HG02678 (cell line): ENCODE data around the gene AQP12A.
"Not testable (repeated sequence)": the region's sequence is repeated elsewhere in the genome, so short reads cannot be mapped to it uniquely, and the experiment has no call there.

ENCODE experiments used
- ATAC-seq: cut with Tn5 transposase; IDR thresholded peaks from one replicate; pipeline ENCODE4 v1.9.1; 2021; ENCODE audit warnings: mild to moderate bottlenecking, moderate library complexity; ENCODE audit not compliant: unreplicated experiment

The AQP12A gene

DNA sequence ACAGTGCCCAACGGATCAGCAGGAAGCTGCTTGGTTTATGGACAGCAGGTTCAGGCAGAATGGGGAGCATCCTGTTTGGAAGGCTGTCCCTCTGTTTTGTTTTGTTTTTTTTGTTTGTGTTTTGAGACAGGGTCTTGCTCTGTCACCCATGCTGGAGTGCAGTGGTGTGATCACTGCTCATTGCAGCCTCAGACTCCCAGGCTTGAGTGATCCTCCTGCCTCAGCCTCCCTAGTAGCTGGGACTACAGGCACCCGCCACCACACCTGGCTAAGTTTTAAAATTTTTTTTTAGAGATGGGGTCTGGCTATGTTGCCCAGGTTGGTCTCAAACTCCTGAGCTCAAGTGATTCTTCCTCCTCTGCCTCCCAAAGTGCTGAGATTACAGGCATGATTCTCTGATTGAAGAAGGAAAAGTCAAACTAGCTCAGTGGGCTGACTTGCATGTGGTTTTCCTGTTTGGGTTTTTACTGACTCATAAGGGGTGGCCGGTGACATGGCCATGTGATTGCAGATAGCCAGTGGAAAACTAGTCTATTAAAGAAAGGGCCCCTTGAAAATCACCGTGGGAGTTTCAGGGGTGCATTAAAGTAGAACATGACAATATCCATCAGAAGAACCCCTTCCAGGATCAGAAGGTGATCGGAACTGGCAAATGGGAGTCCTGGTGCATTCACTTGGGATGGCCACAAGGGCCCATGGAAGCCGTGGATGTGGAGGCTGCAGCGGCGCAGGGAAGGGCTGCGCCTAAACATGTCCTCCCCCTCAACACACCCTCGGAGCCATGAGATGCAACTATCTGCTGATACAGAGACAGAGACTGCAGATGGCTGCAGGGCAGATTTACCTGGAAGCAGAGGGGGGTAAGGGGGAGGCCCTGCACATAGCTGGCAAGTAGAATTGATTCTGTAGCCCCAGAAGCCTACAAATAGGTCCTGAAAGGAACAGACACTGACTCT is 35.5 kb upstream of the AQP12A start:
- ATAC-seq, result no peak

DNA sequence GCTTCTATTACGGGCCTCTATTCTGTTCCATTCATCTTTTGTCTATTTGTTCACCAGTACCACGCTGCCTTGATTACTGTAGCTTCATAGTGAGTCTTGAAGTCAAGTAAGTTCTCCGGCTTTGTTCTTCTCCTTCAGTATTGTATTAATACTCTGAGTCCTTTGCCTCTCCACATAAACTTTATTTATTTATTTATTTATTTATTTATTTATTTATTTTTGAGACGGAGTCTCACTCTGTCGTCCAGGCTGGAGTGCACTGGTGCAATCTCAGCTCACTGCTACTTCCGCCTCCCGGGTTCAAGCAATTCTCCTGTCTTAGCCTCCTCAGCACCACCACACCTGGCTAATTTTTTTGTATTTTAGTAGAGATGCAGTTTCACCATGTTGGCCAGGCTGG is 31.8 kb upstream of the AQP12A start:
- ATAC-seq, result not testable (repeated sequence)

DNA sequence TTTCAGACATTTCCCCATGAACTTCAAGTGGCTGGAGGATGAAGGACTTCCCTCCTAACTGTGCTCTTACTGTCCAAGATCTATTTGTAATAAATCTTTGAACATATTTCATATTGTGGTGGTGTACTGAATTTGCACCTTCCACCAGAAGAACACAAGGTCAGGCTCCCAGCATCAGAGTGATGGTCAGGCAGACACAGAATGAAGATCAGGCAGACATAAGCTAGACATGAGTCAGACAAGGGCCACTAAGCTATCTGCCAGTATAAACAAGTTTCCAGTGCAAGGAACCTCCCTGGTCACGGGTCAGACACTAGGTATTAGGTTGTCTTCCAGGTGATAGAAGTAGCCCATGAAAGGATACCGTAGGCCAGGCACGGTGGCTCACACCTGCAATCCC is 29.0 kb upstream of the AQP12A start:
- ATAC-seq, result no peak

DNA sequence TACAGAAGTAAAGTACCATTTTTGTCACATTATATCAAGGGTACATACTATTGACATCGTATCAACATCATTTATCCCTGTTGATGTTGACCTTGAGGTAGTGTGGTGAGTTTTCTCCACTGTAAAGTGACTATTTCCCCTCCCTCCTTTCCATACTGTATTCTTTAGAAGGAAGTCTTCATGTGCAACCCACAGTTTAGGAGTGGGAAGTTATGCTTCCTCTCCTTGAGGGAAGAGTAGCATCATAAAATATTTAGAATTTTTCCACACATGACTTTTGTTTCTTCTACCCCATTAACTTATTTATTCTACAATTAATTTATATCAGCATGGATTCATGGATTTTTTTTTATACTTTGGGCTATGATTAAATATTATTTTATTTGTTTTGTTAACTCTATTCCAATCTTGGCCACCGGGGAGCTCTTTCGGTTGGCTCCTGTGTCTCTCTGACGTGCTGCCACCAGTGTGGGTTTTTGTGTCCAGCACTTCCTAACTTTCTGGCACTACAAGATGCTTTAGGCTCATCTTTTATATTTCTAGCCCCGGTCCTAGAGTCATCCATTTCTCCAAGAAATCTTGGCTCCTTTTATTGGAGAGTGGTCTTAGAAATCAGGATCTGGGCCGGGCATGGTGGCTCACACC is 28.0 kb upstream of the AQP12A start:
- no peak for ATAC-seq

GRCh38 chr2:240664622-240665021 is 27.0 kb upstream of the AQP12A start:
- ATAC-seq, result no peak

DNA sequence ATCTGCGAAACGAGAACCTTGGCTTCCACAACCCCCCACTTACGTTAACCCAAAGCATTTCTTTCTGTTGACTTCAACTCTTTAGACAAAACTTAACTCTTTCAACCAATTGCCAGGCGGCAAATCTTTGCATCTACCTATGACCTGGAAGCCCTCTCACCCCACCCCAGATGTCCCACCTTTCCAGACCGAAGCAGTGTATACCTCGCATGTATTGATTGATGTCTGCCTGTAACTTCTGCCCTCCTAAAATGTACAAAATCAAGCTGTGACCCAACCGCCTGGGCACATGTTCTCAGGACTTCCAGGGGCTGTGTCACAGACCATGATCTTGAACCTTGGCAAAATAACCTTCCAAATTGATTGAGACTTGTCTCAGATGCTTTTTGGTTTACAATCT is 21.3 kb upstream of the AQP12A start:
- no peak for ATAC-seq

- ATAC-seq, result no peak
Observed at GRCh38 chr2:240670950-240671349, 20.7 kb upstream of the AQP12A start.

GRCh38 chr2:240672076-240672700 is 19.5 kb upstream of the AQP12A start:
- ATAC-seq, result no peak

DNA sequence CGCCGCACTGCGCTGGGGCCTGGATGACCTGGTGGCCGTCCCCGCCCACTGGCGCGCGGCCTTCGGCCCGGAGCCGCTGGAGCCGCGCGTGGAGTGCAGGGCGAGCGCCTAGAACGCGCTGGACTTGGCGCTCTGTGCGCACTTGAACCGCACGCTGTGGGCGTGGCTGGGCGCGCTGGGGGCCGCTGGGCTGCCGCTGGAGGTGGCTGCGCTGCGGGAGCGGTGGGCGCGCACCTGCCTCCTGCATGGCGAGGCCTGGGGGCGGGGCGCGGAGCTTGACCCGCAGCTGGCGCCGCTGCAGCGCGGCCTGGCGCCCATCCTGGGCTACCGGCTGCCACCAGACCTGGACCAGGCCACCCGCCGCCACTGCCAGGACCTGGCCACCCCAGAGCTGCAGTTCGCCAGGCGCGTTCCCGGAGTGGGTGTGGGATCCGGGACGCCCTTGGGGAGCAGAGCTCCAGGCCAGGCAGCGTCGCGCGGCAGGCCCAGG is 18.9 kb upstream of the AQP12A start:
- no peak for ATAC-seq

DNA sequence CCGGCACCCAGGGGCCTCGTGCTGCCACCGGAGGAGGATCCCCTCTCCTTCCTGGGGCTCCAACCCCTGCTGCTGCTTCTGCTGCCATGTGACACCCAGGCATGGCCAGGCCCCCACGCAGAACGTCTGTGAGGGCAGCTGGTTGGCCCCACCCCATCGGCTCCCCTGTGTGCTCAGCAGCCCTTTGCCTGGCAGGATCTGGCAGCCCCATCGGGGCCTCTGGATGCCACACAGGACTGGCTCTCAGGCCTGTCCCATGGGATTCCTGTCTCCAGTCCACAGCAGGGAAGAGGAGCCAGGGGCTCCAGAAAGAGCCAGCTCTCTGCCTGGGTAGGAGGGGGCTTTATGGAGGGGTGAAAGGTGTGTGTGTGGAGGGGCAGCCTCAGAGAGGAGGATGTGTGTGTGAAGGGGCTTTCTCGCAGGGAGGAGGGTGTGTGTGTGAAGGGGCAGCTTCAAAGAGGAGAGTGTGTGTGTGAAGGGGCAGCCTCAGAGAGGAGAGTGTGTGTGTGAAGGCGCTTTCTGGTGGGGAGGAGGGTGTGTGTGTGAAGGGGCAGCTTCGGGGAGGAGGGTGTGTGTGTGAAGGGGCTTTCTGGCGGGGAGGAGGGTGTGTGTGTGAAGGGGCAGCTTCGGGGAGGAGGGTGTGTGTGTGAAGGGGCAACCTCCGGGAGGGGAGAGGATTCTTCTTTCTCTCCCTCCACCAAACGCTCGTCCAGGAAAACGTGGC is 17.0 kb upstream of the AQP12A start:
- ATAC-seq, result not testable (repeated sequence)

DNA sequence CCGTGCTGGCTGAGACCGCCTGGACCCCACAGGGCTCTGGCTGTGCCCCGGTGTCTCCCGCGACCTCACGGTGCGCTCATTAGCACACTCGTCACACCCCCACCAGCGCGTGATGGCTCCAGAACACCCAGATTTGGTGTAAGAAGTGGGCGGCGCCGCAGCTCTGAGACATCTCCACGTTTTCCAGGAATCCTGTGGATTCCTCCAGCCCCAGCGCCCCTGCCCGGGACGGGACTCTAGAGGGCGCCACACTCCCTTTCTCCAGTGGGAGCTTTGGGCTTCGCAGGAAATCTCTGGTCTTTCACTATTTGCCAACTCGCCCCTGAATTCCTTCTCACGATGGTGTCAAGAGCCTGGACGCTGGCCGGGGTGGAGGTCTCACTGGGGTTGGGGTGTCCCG is 16.3 kb upstream of the AQP12A start:
- ATAC-seq, result not testable (repeated sequence)

DNA sequence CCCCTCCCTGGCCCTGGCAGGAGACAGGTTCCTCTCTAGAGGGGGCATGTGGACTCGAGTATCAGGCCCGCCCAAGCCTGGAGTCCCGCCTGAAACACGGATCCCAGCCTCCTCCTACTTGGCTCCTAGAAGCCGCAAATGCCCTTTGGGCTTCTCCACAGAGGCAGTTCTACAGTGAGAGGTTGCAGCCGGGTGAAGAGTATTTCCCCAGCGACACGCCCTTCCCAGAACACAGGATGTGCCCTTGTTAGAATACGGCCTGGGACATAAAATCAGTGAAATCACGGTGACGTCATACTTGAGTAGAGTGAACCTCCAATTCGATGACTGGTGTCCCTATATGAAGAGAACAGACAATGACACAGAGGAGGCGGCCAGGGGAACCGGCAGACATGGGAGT is 13.6 kb upstream of the AQP12A start:
- ATAC-seq, result not testable (repeated sequence)

- not testable (repeated sequence) for ATAC-seq
Observed at GRCh38 chr2:240678909-240679308, 12.8 kb upstream of the AQP12A start.

DNA sequence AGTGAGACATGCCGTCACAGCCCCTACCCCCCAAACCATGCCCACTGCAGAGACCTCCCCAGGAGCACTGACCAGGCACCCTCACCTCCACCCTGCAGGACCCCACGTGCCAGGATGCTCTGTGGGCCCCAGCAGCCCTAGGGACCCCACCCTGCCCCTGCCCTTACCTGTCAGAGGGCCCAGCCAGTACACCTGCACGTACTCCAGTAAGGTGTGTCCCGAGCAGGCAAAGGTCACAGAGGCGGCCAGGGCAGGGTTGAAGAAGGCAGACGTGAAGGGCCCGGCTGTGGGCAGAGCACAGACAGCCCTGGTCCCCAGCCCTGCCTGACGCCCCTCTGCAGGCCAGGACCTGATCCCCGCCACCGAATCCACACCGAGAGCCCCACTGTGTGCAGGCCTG is 11.5 kb upstream of the AQP12A start:
- ATAC-seq, result not testable (repeated sequence)

DNA sequence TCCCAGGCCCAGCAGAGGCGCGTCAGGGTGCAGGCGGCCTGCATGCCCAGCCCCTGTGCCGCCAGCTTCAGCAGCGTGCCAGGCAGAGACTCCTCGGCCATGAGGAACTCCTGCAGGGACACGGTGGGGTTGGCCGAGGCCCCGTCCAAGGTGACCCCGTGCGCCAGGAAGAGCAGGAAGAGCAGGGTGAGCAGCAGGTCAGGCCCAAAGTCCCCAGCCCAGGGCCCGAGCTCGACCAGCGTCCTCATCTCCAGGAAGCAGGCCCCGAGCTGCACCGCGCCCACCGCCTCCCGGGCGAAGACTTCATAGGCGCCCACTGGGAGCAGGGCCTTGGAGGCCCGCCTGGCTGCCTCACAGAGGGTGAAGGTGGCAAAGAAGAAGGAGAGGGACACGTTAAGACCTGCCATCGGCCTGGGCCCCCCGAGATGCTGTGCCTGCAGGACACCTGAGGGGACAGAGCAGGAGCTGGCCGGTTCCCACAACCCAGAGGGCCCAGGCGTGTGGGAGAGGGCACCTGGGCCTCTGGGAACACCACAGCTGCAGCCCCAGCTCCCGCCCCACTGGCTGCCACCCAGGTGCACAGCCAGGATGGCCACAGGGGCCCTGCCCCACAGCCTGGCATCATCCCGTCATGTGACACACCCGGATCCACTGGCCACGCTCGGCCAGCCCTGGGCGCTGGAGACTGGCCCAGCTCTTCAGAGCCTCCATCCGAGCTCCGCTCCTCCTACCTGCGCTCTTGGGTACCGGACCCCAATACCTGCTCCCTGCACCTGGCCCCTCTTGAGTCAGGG is 9.0 kb upstream of the AQP12A start, which contains the start of gene AQP12B:
Gene AQP12B, minus strand, starts transcription at position 455 of the 794 bp plus-strand sequence. Its CDS starts 48 bp downstream, at position 407.
- ATAC-seq, result not testable (repeated sequence)

- not testable (repeated sequence) for ATAC-seq
Observed at GRCh38 chr2:240683329-240683979, 8.2 kb upstream of the AQP12A start.

DNA sequence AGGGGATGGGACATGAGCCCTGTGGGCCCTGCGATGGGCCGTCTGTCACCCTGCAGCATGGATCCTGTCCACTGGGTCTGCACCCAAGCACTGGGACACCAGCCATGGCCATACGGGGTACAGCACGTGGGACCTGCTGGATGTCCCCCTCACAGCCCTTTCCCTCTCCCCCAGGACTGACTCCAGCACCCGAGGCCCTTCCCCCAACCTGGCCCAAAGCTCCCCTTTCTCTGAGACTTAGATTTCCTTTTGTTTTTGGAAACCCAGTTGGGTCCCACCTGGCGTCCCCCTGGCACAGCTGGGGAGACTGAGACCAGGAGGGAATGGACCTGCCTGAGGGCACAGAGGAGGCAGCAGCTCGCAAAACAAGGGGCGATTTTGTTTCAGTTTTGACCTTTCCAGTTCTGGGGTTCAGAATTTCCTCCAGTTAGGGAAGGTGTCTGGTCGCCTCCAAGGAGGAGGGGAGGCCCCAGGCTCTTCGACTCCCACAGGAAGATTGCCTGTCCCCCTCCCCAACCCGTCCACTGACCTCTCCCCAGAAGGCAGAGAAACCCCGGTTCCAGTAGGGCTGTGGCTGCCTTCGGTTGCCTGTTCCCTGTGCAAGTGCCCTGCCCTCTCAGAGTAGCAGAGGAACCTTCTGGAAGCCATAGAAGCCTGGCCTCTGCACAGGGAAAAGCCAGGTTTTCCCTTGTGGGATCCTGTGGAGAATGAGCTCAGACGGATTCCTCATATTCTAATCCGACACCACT is 7.5 kb upstream of the AQP12A start:
- ATAC-seq, result not testable (repeated sequence)

- no peak for ATAC-seq
Observed at GRCh38 chr2:240685771-240686371, 5.8 kb upstream of the AQP12A start.
